ENCODE results near the gene ZFYVE28.

The ZFYVE28 gene

DNA sequence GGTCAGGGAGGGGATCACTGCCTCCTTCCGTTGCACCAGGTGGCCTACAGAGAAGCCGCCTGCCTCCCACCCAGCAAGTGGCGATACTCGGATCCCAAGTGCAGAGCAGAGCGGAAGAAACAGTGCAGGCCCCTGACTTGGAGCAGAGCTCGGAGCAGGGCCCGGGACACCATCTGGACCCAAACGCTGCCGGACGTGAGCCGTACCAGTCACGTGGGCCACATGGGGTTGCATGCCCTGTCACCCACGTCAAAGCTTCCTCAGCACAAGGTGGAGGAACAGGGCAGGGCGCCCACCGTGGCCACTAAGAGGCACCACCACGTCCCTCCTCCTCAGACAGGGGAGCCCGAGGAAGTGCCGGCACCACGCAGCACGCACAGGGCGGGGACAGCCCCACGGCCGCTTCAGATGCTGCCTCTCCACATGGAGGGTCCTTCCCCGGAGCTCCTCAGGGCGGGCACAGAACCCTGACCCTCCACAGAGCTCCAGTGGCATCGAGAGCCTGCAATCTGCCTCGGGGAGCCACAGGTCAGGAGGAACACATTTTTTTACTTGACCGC lies 18.7 kb downstream of the ZFYVE28 start:
- TF ChIP-seq GATA2 (IDR thresholded peaks at IDR 0.05; ENCODE audit: low read depth, low read length) (no peak), GATA3 (IDR thresholded peaks at IDR 0.05; ENCODE audit: low read depth, low read length) (no peak)

DNA sequence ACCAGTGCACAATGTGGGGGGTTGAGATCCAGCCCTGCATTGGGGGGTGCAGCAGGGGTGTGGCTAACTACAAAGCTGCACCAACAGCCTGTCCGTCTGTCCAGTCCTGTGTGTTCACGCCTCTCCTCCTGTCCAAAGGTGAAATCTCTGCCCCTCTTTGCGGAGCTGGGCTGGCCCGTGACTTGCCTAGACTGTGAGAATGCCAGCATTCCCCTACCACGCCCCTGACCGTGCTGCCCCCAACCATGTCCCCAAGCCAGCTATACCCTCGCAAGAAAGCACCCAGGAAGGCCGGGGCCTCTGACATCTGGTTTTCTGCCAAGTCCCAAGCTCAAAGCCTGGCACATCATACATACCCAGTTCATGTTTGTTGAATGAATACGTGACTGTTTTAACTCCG lies 19.2 kb downstream of the ZFYVE28 start:
- TF ChIP-seq GATA3 (IDR thresholded peaks at IDR 0.05; ENCODE audit: low read depth, low read length) (no peak), GATA2 (IDR thresholded peaks at IDR 0.05; ENCODE audit: low read depth, low read length) (no peak)

DNA sequence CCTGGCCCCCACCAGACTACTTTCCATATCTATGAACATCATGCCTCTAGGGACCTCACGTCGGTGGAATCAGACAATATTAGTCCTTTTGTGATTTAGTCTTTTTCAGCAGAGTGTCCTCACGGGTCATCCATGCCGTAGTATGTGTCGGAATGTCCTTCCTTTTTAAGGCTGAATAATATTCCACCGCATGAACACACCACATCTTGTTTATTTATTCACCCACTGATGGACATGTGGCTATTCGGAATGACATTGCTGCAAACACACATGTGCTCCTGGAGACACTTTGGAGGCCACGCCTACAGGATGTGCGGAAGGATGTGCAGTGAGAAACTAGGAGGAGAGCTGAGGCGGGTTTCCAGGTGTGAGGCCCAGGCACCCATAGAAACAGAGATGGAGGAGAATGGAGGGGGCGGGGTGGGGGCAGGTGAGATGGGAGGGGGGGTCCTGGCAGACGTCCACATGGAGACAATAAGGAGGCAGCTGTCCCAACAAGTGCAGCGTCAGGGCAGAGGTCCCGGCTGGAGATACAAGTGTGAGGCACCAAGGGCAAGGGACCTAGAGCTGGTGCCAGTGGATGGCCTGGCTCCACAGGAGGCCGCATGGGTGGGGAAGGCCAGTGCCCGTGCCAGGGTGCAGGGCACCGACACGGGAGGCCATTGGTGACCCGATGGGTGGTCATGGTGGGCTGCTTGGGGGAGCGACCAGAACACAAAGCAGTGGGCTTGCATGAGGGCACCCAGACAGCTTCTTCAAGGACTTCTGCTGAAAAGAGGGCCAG lies 20.7 kb downstream of the ZFYVE28 start:
- TF ChIP-seq GATA3 (IDR thresholded peaks at IDR 0.05; ENCODE audit: low read depth, low read length) (no peak), GATA2 (IDR thresholded peaks at IDR 0.05; ENCODE audit: low read depth, low read length) (no peak)

DNA sequence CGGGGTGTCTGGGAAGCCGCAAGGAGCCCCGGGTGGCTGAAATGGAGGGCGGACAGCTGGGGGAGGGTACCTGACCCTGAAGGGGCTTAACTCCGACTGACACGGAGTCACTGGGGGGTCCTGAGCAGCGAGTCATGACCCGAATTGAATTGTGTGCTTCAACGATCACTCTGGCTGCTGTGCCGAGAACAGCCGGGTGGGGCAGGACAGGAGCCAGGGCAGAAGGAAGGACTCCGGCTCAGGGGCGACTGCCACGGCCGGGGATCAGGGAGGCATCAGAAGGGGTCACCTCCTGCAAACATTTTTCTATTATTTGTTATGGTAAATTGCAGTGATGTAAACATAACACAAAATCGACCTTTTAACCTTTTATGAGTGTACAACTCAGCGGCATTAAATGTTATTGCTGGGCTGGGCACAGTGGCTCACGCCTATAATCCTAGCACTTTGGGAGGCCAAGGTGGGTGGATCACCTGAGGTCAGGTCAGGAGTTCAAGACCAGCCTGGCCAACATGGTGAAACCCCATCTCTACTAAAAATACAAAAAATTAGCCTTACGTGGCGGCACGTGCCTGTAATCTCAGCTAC lies 21.6 kb downstream of the ZFYVE28 start:
- TF ChIP-seq GATA3 (IDR thresholded peaks at IDR 0.05; ENCODE audit: low read depth, low read length): no peak
- no peak for TF ChIP-seq GATA2 (IDR thresholded peaks at IDR 0.05; ENCODE audit: low read depth, low read length)

DNA sequence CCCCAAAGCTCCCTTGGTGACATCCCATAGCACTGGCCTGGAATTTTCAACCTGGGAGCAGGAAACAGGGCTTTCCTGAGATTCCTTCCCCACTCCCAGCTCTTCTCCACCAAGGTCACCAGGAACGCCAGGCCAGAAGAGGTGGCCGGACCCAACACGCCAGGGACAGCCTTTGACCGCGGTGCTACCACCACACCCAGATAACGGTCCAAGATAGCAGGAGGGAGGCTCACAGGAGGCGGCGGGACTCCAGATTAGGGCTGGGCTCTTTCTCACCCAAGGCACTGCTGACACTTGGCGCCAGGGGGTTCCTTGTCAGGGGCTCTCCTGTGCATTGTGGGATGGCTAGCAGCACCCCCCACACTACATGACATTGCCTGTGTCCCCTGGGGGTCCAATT lies 22.9 kb downstream of the ZFYVE28 start:
- no peak for TF ChIP-seq GATA3 (IDR thresholded peaks at IDR 0.05; ENCODE audit: low read depth, low read length)
- no peak for TF ChIP-seq GATA2 (IDR thresholded peaks at IDR 0.05; ENCODE audit: low read depth, low read length)

DNA sequence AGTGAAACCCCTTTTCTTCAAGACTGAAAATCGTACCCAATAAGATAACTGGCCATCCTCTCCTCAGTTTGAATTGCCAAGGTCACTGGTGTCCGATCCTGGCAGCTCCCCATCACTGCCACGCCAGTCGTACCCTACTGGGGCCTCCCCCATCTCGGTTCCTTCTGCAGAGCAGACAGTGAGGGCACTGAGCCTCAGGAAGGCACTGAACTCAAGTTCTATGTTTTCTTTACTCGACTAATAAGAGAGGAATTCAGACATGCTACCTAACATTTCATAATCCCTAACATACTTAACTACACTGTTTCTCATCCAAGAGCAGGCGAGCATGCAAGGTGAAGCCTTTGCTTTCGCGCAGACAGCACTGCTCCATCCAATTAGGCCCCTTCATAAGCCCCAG lies 23.4 kb downstream of the ZFYVE28 start:
- TF ChIP-seq GATA3 (IDR thresholded peaks at IDR 0.05; ENCODE audit: low read depth, low read length) (no peak), GATA2 (IDR thresholded peaks at IDR 0.05; ENCODE audit: low read depth, low read length) (no peak)

DNA sequence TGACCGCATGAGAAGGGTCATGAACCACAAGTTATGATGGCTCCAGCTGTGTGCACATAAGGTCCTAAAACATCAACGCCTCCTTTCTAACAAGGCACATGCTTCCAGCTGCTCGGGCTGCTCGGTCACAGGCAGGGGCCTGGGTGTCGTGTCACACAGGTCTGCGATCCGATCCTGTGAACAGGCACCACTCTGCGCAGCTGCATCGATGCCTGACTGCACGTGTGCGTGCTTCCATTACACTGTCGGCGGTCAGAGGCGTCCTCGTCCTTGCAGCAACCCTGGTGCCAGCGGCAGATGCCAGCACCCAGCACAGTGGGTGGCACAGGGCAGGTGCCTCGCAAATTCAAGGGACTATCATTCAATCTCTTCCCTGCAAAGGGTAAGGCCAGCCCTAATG lies 23.9 kb downstream of the ZFYVE28 start:
- no peak for TF ChIP-seq GATA3 (IDR thresholded peaks at IDR 0.05; ENCODE audit: low read depth, low read length)
- no peak for TF ChIP-seq GATA2 (IDR thresholded peaks at IDR 0.05; ENCODE audit: low read depth, low read length)

DNA sequence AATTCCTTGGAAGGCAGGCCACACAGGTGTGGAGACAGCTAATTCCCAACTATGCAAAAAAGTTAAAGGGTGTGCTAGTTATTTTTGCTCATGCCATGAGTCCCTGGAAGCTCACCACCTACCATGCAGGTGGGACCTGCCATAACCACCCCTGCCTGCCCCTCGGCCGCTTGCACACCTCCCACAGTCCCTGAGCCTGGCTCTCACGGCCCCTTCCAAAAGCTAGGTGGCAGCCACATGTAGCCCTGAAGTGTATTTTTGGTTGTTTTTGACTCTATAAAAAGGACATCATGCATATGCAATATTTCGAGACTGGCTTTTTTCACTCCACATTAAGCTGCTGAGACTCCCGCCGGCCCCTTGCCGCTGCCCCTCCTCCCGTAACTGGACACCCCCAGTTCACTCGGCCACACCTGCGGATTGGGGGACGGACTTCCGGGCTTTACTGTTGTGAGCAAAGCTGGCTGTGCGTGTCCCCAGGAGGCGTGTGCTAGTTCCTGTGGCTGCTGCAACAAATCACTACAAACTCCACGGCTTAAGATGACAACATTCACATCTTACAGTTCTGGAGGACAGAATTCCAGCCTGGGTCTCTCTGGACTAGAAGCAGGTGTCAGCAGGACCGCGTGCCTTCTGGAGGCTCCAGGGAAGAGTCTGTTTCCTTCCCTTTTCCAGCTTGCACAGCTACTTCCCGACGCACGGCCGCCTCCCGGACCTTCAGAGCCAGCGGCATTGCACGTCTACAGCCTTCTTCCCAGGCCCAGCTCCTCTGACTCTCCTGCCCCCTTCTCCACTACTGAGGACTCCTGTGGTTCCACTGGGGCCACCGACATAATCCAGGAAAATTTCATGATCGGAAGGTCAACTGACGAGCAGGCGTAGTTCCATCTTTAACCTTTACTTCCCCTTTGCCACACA lies 24.8 kb downstream of the ZFYVE28 start:
- no peak for TF ChIP-seq GATA2 (IDR thresholded peaks at IDR 0.05; ENCODE audit: low read depth, low read length)

DNA sequence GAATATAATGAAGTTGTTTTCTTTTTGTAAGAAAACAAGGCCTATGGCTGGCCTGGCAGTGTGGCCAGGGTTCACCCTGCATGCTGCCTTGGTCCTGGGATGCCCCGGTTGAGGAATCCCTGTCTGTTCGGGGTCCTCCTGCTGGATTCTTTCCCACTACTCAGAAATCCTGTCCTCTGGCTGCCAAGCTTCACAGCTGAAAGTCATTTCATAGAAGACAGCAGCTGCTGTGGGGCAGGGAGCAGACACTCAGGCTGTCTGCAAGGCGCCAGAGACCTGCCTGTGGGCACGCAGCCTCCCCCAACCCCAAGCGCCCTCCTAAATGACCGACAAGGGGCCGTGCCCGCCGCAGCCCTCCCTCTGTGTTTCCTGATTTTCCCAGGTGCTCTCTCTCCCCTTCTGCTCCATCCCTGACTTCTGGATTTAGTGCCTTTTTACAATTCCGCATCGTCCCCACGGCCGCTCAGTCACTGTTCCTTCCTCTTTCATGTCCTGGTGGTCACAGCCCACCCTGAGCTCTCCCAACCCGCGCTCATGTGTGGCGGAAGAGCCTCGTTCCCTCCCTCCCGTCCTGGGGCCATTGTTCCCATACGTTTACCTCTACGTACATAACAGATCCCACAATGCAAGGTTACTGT lies 27.5 kb downstream of the ZFYVE28 start:
- TF ChIP-seq GATA2 (IDR thresholded peaks at IDR 0.05; ENCODE audit: low read depth, low read length): no peak
- no peak for TF ChIP-seq GATA3 (IDR thresholded peaks at IDR 0.05; ENCODE audit: low read depth, low read length)

DNA sequence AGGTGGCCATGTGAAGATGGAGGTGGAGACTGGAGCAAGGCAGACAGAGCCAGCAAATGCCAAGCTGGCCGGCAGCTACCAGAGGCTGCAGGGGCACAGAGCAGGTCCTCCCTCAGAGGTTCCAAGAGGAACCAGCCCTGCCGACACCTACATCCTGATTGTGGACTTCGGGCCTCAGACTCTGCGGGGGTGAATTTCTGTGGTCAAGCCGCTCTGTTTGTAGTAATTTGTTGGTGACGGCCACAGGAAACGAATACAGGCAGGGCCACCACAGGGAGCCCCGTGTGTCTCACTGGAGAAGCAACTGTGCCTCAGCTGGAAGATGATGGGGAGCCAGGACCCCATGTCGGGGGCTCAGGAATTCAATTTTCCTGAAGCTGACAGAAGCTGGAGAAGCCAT lies 28.3 kb downstream of the ZFYVE28 start:
- no peak for TF ChIP-seq GATA2 (IDR thresholded peaks at IDR 0.05; ENCODE audit: low read depth, low read length)
- no peak for TF ChIP-seq GATA3 (IDR thresholded peaks at IDR 0.05; ENCODE audit: low read depth, low read length)

DNA sequence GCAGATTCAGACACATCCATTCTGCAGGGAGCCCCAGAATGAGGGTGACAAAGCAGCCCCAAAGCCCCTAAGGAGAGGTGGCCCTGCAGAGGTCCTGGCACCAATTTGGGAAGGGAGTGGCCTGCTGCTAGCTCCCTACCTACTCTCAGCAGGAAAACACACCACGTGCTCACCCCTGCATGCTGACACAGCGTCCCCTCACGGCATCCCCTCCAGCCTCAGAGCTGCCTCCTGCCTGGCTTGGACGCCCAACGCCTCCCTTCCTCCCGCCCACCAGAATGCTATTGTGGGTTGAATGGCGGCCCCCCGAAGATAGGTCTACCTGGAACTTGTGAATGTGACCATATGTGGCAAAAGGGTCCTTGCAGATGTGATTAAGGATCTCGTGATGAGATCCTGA lies 28.8 kb downstream of the ZFYVE28 start:
- TF ChIP-seq GATA2 (IDR thresholded peaks at IDR 0.05; ENCODE audit: low read depth, low read length) (no peak), GATA3 (IDR thresholded peaks at IDR 0.05; ENCODE audit: low read depth, low read length) (no peak)

DNA sequence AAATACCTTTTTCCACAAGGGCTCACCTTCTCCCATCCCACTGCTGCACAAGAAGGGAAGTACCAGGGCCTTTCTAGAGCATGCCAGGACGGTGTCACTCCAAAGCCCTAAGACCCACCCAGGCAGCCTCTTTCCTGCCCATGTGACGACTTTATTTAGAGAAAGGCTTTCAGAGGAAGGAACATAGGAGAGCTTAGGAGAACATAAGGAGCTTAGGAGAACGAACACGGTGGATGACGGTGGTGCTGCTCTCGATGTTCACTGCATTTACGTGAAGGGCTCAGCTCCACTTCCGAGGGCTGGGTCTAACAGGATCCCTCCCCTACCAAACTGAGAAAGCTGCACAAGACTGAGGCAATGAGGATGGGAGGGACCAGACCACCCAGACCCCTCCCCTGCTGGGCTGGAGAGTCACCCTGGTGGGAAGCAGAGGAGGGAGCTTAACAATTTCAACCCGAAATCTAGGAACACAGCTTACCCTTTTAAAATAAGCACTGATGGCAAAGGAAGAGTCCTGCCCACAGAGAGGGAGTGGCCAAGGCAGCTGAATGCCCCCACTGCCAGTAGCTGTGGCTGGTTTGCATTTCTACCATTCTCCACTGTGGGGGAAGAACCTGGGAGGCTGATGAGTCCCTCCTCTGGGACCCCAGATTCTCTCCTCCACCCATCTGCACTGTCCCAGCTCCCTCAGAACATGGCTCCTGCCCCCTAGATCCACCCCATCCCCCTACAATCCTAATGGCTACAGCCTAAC lies 29.8 kb downstream of the ZFYVE28 start:
- TF ChIP-seq GATA3 (IDR thresholded peaks at IDR 0.05; ENCODE audit: low read depth, low read length) (no peak), GATA2 (IDR thresholded peaks at IDR 0.05; ENCODE audit: low read depth, low read length) (no peak)

DNA sequence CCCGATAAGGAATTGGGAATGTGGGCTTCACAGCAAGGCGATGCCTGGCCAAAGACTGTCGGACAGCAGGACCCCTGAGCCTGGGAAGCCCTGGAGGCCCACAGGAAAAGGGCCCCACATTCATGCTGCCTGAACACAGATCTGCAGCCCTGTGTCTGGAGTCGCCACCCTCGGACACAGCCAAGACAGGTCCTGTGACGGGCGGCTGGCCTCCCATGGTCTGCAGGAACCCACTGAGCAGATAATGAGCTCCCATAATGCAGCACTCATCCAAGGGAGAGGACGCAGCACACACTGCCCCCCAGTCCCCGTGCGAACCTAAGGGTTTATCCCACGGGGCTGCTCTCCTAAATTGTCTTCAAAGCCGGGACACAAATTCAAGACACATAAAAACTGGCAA lies 30.6 kb downstream of the ZFYVE28 start:
- TF ChIP-seq GATA3 (IDR thresholded peaks at IDR 0.05; ENCODE audit: low read depth, low read length): no peak
- no peak for TF ChIP-seq GATA2 (IDR thresholded peaks at IDR 0.05; ENCODE audit: low read depth, low read length)

All from SH-SY5Y (cell line).